DND-41 (cell line): Measurements from ENCODE around the gene RHCE.
"Not testable (repeated sequence)": the region's sequence is repeated elsewhere in the genome, so short reads cannot be mapped to it uniquely, and the experiment has no call there.

Experiments
- CTCF ChIP-seq: IDR thresholded peaks from 2 replicates; pipeline ENCODE4 v1.5.1; 2012; ENCODE audit warnings: borderline replicate concordance, low read length, moderate library complexity, mild to moderate bottlenecking; ENCODE audit not compliant: poor library complexity, severe bottlenecking; ENCODE audit errors: extremely low read depth
- EZH2 ChIP-seq: IDR thresholded peaks from 3 replicates; pipeline ENCODE4 v1.6.1; 2012; ENCODE audit warnings: borderline replicate concordance, low read depth, mild to moderate bottlenecking, moderate library complexity, low read length, inconsistent platforms; ENCODE audit not compliant: severe bottlenecking

- TF ChIP-seq CTCF, EZH2: not testable (repeated sequence)
Measured at GRCh38 chr1:25409641-25410427, 10.8 kb downstream of the RHCE start.
